ENCODE results near the gene IL6.
"Not testable (repeated sequence)": the region's sequence is repeated elsewhere in the genome, so short reads cannot be mapped to it uniquely, and the experiment has no call there.

Gene IL6

GRCh38 chr7:22704722-22705121 is 22.3 kb upstream of the IL6 start:
- DNase-seq: not testable (repeated sequence)

- not testable (repeated sequence) for DNase-seq
Measured at GRCh38 chr7:22705874-22706273, 21.1 kb upstream of the IL6 start.

GRCh38 chr7:22707026-22707691 is 19.8 kb upstream of the IL6 start:
- DNase-seq: not testable (repeated sequence)

GRCh38 chr7:22708214-22708613 is 18.8 kb upstream of the IL6 start:
- DNase-seq: not testable (repeated sequence)

DNA sequence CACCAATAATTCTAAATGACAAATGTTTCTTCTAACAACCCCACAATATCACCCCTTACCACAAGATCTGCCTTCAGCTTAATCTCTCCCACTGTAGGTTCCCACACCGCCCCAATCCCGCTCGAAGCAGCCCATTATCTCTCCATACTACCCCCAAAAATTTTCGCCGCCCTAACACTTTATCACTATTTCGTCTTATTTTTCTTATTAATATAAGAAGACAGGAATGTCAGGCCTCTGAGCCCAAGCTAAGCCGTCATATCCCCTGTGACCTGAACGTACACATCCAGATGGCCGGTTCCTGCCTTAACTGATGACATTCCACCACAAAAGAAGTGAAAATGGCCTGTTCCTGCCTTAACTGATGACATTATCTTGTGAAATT is 18.3 kb upstream of the IL6 start:
- not testable (repeated sequence) for DNase-seq

DNA sequence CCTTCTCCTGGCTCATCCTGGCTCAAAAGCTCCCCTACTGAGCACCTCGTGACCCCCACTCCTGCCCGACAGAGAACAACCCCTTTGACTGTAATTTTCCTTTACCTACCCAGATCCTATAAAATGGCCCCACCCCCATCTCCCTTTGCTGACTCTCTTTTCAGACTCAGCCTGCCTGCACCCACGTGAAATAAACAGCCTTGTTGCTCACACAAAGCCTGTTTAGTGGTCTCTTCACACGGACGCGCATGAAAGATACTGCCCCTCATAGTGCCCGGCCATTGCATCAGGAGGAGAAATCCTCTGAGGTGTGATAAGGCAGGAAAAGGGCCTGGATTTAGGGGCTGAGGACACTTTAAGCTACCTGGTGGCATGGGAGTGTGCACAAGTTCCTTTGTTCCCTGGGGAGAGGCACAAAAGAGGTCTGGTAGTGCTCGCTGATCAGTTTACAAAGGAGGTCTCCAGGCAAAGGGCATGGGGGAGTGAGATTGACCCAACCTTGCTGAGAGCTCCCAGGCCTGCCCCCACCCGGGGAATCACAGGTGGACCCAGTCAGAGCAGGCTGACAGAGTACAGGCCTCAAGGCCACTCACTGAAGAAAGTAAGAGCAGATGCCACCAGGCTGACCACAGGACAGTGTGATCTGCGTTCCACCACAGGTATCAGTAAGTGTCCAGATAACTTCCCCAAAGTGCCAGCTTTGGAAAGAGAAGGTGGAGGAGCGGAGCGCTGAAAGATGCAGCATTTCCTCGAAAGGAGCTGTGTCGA is 17.8 kb upstream of the IL6 start:
- DNase-seq: not testable (repeated sequence)

- no peak for DNase-seq
Measured at GRCh38 chr7:22709857-22710256, 17.1 kb upstream of the IL6 start.

GRCh38 chr7:22712999-22713398 is 14.0 kb upstream of the IL6 start:
- DNase-seq: no peak

- DNase-seq: no peak
Measured at GRCh38 chr7:22713463-22713862, 13.5 kb upstream of the IL6 start.

DNA sequence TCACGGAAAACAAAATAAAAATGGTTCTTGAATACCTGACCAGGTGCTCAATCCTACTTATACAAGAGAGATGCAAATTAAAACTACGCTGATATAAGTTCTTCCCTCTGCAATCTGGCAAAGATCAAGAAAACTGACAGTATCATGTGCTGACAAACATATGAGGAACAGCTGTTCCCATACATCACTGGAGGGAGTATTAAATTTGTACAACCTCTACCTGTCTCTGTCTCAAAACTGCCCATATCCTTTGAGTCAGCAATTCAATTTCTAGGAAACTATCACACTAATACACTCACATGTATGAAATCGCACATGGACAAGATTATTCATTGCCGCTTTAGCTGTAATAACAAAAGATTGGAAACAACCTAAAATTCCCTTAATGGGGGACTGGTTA is 11.0 kb upstream of the IL6 start:
- DNase-seq: no peak

GRCh38 chr7:22717760-22718159 is 9.2 kb upstream of the IL6 start:
- no peak for DNase-seq

- DNase-seq: no peak
Measured at GRCh38 chr7:22718200-22718711, 8.7 kb upstream of the IL6 start.

DNA sequence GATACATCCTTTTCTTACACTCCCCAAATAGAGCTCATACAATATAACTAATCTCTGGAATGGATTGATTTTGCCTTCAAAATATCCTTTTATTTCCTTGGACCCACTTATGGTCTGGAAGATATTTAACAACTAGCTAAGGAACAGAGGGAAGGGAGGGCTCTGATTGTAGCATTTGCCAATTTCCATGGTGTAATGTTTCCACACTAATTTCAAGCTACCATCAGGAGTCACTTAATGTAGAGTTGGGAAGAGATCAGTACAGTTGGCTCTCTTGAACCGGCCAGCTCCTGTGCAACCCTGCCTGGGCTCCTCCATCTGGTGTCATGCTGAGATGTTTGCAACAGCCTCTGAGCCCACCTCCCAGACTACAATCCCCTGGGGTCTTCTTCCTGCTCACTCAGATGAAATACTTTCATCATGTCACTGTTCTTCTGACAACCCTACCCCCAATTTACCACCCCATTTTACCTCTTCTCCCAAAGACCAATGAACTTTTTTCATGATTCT is 8.0 kb upstream of the IL6 start:
- no peak for DNase-seq

DNA sequence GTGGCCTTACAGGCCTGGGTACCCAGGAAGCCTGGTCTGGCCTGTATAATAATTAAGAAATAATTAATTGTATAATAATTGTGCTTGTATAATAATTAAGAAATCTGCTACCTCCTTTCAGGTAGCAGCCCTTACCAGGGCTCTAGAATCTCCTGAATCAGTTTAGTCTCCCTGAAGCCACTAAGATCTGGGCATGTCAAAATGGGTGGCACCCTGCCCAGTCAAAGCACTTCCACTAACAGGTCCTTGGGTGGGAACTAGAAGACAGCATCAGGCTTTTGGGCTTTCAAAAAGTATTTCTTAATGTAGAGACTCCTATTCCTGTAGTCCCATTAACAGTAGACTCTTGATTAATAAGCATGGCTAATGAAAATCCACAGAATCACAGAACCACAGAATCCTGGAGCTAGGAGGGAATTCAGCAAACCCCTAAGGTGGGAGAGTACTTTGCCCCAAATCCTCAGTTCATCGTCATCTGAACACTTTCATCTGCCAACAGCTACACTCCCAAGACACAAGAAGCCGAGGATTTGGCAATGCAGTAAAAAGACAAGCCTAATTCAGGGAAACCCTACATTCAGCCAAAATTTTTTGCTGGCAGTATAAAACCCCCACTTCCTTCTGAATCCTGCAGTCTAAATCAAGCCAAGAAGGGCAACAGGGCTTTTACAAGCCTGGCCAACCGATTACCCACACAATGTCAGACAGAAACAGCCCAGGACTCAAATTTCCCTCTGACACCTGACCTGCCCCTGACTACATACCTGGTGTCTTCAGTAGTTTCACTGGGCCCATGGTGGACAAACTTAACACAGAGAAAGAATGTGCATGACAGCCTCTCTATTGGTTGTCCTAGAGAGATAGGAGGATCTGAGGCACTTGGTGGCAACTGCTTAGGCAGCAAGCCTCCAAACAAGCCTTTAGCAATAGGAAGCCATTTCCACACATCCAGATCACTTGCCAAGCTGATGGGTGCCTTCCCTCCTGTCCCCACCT is 5.9 kb upstream of the IL6 start:
- no peak for DNase-seq

GRCh38 chr7:22722536-22723180 is 4.3 kb upstream of the IL6 start:
- DNase-seq: no peak

DNA sequence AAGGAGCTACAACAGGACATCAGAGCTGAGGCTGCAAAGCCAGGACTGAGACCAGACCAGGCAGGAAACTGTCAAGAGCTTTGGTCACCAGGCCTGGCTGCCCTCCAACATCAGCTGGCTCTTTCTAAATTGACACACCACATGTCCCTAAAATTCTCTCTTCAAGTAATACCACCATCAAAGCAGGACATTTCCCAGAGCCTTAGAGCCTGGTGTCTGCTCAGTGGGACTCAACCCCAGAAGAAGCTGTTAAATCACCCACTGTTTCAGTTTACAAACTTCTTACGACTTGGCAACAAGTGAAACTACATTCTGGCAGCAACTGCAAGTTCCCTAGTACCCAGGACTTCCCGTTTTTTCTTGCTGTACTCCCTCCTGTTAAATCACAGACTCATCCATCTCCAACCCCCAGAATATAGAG is 3.8 kb upstream of the IL6 start:
- DNase-seq: peak; percentile 49

- DNase-seq: no peak
Measured at GRCh38 chr7:22723637-22724036, 3.4 kb upstream of the IL6 start.

- DNase-seq: peak; percentile 56
Measured at GRCh38 chr7:22724861-22725260, 2.1 kb upstream of the IL6 start.

GRCh38 chr7:22725585-22725984 is 1.4 kb upstream of the IL6 start:
- DNase-seq: no peak

GRCh38 chr7:22726345-22726906 is 574 bp upstream of the IL6 start:
- peak; percentile 51 for DNase-seq

GRCh38 chr7:22727714-22728035 is 675 bp downstream of the IL6 start:
- DNase-seq: no peak

- DNase-seq: no peak
Measured at GRCh38 chr7:22728401-22729029, 1.5 kb downstream of the IL6 start.
